Stromal cell of bone marrow (primary cell): ENCODE measurements around the gene CACNA2D2.

Experiments
- DNase-seq: peaks from one replicate; pipeline ENCODE4 v3.0.0-alpha.2; 2012; ENCODE audit warnings: low read depth

CACNA2D2 gene

GRCh38 chr3:50393061-50393460 lies 110.4 kb downstream of the CACNA2D2 start:
- DNase-seq: no peak

DNA sequence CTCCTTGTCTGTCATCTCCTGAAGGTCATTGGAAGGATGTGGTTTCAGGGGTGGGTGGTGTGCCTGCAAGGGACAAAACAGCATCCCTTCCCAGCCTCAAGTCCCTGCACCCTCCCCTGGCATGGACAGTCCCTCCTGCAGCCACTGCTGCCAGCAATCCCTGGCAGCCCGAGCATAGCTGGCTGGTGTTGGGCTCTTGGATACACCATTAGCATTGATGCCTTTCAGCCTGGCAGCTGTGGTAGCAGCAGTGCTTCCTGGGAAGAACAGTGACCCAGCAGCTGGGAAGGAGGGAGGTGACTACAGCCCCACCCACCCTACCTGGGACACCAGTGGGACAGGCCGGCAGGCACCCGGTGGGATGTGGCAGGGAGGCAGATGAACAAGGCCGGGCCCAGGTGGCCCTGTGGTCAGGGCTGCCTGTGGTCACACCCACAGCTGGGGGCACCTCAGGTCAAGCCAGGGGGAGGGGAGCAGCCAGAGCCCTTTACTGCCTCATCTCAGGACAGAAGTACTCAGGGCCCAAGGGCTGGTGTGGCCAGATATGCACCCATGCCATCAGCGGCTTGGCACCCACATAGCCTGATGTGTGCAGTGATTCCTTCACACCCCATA lies 111.2 kb downstream of the CACNA2D2 start:
- DNase-seq: no peak

- no peak for DNase-seq
Measured at GRCh38 chr3:50390508-50391224, 112.8 kb downstream of the CACNA2D2 start.

DNA sequence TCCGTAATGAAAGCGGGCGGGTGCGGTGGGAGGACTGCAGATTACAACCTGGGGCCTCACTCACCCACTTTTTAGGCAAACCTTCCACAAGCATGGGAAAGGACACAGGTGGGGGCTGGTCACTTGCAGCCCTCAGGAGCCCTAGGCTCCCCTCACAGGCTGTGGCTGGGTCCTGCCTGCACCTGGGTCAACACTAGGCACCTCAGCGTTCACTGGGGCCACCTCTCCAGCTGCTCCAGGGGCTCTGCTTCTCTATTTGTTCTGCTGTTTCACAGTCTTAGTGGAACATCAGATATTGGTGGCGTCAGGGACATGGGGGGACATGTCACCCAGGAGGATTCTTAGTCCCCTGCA lies 114.0 kb downstream of the CACNA2D2 start:
- no peak for DNase-seq

DNA sequence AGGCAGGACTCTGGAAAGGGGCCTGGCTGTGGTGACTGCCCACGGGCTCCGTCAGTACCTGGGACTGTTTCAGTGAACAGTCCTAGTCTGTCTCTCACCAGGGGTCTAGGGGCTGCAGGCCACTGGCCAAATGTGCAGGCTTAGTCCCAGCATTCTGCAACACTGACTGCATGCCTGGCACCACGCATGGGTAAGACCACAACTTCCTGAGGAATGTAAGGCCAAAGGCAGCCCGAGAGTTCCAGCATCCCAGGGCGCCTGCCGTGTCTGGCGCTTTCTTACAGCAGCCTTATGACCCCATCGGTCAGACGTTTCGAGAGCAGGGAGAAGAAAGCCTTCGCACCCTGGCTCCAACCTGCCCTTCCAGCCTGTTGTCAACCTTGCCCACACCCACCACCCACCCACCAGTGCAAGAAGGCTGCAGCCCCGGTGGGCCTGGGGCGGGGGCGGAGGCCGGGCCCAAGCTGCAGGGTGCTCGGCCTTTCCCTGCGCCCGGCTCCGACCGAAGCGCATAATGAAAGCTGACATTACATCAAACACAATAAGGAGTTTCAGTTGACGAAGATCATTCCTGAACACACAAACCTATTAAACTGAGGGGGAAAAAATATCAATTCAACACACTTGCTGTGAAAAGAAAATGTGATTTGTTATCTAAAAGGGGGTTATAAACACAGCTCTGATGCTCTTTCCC lies 114.6 kb downstream of the CACNA2D2 start:
- DNase-seq: no peak

DNA sequence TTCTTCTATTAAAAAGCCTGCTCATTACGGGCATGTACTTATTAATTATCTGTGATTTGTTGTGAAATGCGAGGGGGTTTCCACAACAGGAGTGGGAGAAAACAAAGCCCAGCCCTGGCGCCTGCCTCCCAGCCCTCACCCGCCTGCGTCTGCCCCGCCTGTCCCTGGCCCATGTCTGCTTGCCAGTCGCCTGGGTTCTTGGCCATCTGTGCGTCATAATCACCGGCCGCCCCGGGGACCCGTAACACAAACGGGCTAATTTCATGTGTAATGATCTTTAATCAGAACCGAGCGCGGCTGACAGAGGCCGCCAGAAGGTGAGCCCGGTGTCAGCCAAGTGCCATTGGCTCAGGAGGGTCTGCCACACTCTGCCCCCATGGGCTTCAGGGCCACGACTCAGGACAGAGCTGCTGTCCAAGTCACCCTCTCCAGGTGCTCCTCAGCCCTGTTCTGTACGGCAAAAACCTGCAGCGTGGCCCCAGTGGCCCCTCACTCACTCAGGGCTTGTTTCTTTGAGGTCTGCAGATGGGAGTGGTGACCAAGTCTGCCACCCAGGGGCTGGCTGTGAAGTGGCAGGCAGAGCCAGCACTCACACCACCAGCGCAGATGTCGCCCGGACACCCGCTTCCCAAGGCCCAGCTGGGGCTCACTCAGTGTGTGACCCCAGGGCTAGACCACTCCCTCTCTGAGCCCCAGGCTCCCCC lies 115.3 kb downstream of the CACNA2D2 start:
- DNase-seq: no peak

GRCh38 chr3:50385754-50386153 lies 117.7 kb downstream of the CACNA2D2 start:
- DNase-seq: no peak

- no peak for DNase-seq
Measured at GRCh38 chr3:50383750-50384149, 119.7 kb downstream of the CACNA2D2 start.

- no peak for DNase-seq
Measured at GRCh38 chr3:50382722-50383121, 120.7 kb downstream of the CACNA2D2 start.

DNA sequence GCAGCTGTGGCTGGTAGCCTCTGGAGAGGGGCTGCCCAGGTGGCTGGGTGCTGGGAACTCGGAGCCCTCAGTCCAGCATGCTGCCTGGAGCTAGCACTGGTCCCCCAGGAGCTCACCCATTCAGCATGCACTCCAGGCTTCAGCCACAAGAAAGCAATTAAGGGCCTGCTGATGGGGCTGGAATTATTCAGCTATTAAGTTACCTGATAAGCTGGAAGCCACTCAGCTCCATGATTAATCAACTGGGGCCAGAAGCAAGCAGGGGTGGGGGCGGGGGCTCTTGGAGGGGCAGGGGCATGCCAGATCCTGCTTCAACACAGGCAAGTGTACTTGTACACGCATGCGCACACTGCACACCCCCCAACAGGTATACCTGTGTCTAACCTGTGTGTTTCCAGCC lies 122.1 kb downstream of the CACNA2D2 start:
- DNase-seq: no peak

- no peak for DNase-seq
Measured at GRCh38 chr3:50380405-50381085, 122.9 kb downstream of the CACNA2D2 start.

DNA sequence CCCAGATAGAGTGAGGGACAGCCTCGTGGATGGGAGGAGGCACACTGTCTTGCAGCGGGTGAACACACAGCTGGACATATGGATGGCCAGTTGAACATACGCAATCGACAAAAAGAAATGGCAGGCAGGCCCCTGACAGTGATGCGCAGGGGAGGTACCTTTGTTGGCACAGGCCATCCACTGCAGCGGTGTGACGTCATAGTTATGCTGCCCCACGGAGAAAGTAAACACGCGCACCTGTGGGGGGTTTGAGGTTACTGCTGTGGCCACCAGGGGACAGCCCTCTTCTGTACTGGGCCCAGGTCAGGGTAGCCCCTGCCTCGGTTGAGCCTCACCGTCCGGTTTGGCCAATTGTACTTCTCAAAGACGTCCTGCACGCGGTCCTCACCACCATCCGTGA lies 124.7 kb downstream of the CACNA2D2 start:
- DNase-seq: no peak

DNA sequence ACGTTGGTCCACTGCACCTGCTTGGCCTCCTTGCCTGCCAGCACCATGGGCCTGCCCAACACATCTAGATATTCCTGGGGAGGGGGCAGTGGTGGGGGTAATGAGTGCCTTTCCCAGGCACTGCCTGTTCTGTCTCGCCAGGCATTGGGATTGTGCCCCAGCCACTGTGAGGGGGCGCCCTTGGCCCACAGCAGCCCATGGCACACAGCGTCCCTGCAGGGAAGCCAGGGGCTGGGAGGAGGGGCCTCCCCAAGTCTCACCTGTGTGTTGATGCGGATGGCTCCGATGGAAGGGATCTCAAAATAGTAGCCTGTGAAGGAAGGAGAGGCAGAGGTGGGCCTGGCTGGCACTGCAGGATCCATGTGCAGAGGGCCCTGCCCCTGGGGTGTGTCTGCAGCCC lies 125.4 kb downstream of the CACNA2D2 start:
- DNase-seq: no peak

DNA sequence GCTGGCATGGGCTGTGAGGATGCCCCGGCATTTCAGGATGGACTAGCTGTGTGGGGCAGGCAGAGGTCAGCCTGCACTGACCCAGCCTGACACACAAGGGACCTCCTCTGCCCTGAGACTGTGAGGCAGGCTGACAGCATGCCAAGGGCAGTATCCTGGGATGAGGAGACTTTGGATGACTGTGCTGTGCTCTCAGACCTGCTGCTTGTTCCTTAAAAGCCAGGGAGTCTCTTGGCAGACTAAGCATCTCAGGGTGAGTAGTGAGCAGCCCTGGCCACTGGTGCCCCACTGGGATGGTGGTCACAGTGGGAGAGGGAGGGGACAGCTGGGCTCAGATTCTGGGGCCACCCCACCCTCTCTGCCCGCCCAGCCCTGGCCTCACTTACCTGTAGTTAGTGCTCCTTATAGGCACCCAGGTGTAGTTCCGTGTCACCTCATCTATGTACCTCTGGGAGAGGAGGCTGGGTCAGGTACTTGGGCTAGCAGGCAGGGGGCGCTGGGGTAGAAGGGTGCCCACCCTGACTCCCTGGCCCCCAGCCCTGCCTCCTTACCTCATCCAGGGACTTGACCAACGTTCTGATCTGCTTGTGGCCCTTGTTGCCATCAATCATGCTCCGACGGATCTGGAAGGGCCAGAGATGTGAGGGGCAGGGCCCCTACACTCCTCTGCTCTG lies 128.0 kb downstream of the CACNA2D2 start:
- no peak for DNase-seq

GRCh38 chr3:50374363-50375257 lies 128.8 kb downstream of the CACNA2D2 start:
- DNase-seq: no peak

GRCh38 chr3:50373146-50374051 lies 130.0 kb downstream of the CACNA2D2 start:
- no peak for DNase-seq

GRCh38 chr3:50372349-50372748 lies 131.1 kb downstream of the CACNA2D2 start:
- no peak for DNase-seq

- no peak for DNase-seq
Measured at GRCh38 chr3:50371133-50371685, 132.2 kb downstream of the CACNA2D2 start.

DNA sequence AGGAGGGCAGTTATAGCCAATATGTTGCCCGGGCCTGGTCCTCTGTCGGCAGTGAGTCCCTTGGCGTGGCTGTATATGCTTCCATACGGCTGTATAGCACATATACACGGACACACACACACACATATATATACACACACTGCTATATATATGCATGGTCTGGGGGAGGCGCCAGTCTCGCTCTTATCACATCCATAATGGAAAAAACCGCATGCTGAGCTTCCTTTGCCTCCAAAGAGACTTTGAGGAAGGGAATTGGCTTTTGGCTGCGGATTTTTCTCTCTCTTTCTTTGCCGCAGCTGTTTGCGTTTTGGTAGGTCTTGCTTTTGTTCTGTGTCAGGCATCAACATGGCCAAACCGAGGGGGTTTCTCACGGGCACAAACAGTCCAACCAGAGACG lies 132.8 kb downstream of the CACNA2D2 start:
- no peak for DNase-seq
